SK-N-MC (cell line): ENCODE measurements around the gene ANTXR2.

Experiments
- EZH2 ChIP-seq: fragments of 200-600 bp; sonication (generic); IDR thresholded peaks from one replicate; pipeline ENCODE4 v1.6.1; 2017; ENCODE audit warnings: antibody characterized with exemption
- POLR2AphosphoS5 ChIP-seq: IDR thresholded peaks from 2 replicates; pipeline ENCODE4 v1.6.1; 2012; ENCODE audit warnings: mild to moderate bottlenecking, low read depth, low read length, borderline replicate concordance

DNA sequence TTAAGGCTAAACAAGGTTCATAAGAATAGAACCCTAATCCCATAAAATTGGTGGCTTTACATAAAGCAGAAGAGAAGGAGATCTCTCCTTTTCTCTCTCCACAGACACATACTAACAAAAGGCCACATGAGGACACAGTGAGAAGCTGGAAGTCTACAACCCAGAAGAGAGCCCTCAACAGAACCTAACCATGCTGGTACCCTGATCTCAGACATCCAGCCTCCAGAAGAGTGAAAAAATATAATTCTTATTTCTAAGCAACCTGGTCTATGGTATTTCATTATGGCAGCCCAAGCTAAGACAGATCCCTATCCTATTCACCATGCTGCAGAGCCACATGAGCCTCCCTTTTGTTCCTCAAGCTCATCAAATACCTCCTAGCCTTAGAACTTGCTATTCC, 195.5 kb downstream of the ANTXR2 start:
- TF ChIP-seq EZH2 (no peak), POLR2AphosphoS5 (no peak)
